Suprapubic skin (tissue), 4 donors: Measurements from ENCODE around the gene IGFBP6.

Experiments used
- CTCF ChIP-seq, 2 donors: fragments of 200-600 bp in 1 of 2; fragments of 450-650 bp in 1 of 2; sonication (generic) in 1 of 2; IDR thresholded peaks; one replicate each; pipeline ENCODE4 v1.5.1; 2016 to 2019; ENCODE audit warnings: antibody characterized with exemption in 2 of 2, mild to moderate bottlenecking in 1 of 2, moderate library complexity in 1 of 2
- POLR2A ChIP-seq, 2 donors: fragments of 450-650 bp; IDR thresholded peaks; one replicate each; pipeline ENCODE4 v1.6.1; 2017; ENCODE audit warnings: antibody characterized with exemption in 2 of 2, mild to moderate bottlenecking in 2 of 2, moderate library complexity in 2 of 2
- POLR2AphosphoS5 ChIP-seq, 3 donors: sonication (generic); formaldehyde crosslinking; IDR thresholded peaks; one replicate each; pipeline ENCODE4 v1.6.1; 2017; ENCODE audit warnings: antibody characterized with exemption in 3 of 3

- no peak for TF ChIP-seq CTCF (IDR thresholded peaks at IDR 0.05)
- TF ChIP-seq POLR2A (IDR thresholded peaks at IDR 0.05), result no peak
- no peak for TF ChIP-seq POLR2AphosphoS5 (IDR thresholded peaks at IDR 0.05)
Observed at GRCh38 chr12:53058674-53059433, 38.6 kb upstream of the IGFBP6 start.
